Activated T-cell treated with anti-CD3 and anti-CD28 coated beads, Interleukin-2, amount 50 U/mL, for 72 hours (primary cell): ENCODE measurements around the gene ACACB. TPM values are rescaled to one million over a fixed set of nuclear protein-coding genes. Genes with fewer than 3 reads are reported as not detected.

Experiments used
- ATAC-seq, 2 donors: fragments of 150-1000 bp; cut with Tn5 transposase; replicated peaks in 1 of 2; 2 replicates each; pipeline ENCODE4 v1.10.0; 2021; ENCODE audit warnings: moderate library complexity in 2 of 2, mild to moderate bottlenecking in 1 of 2
- DNase-seq, 2 donors: peaks; one replicate each; pipeline ENCODE4 v3.0.0; 2021 to 2022; ENCODE audit warnings: mixed read lengths in 1 of 2
- H3K27ac Mint-ChIP-seq: one replicate; pipeline ENCODE4 v1.8.0; 2022; ENCODE audit warnings: mild to moderate bottlenecking, moderate library complexity, mixed read lengths
- H3K27me3 Mint-ChIP-seq: one replicate; pipeline ENCODE4 v1.8.0; 2022; ENCODE audit warnings: low read depth, mixed read lengths
- H3K36me3 Mint-ChIP-seq, 2 donors: one replicate each; pipeline ENCODE4 v1.8.0; 2022; ENCODE audit warnings: mixed read lengths in 2 of 2, mild to moderate bottlenecking in 1 of 2; ENCODE audit not compliant: insufficient read depth in 2 of 2
- H3K4me1 Mint-ChIP-seq: one replicate; pipeline ENCODE4 v1.8.0; 2022; ENCODE audit warnings: low read depth, mixed read lengths
- H3K4me3 Mint-ChIP-seq, 2 donors: one replicate each; pipeline ENCODE4 v1.8.0; 2022; ENCODE audit warnings: mild to moderate bottlenecking in 2 of 2, mixed read lengths in 2 of 2, moderate library complexity in 2 of 2
- H3K9me3 Mint-ChIP-seq, 2 donors: one replicate each; pipeline ENCODE4 v1.8.0; 2022; ENCODE audit warnings: mixed read lengths in 2 of 2
- total RNA-seq, 2 donors: library from RNA; stranded (reverse); gene quantifications; one replicate each; pipeline ENCODE4 v1.2.3, GENCODE V29; 2022

Gene ACACB
- total RNA-seq, 2 donors from 2014 or later, result 10.2 to 12.2 TPM

- ATAC-seq, result no peak
- no peak overlapping the region for H3K4me3 Mint-ChIP-seq
These were observed 136.4 kb downstream of the ACACB start for GRCh38 chr12:109252799-109253198.

GRCh38 chr12:109253913-109254544 lies 137.6 kb downstream of the ACACB start:
- Mint-ChIP-seq H3K27ac (no peak overlapping the region), H3K4me1 (peaks cover 9% of the 10 kb centered on the region), H3K36me3 (peaks cover 12 to 20% of the 10 kb centered on the region in 2 donors), H3K9me3 (peaks cover 8 to 9% of the 10 kb centered on the region in 2 donors), H3K4me3 (no peak overlapping the region), H3K27me3 (no peaks in the 10 kb centered on the region)
- no peak for ATAC-seq
- no peak for DNase-seq

More at GRCh38 chr12:109252799-109253198, 136.4 kb downstream of the ACACB start:
- DNase-seq, result no peak
- Mint-ChIP-seq H3K9me3 (peaks cover 8 to 9% of the 10 kb centered on the region in 2 donors), H3K4me1 (peaks cover 9% of the 10 kb centered on the region), H3K27me3 (no peaks in the 10 kb centered on the region), H3K36me3 (peaks cover 12 to 20% of the 10 kb centered on the region in 2 donors), H3K27ac (no peak overlapping the region)

- peaks cover 8 to 9% of the 10 kb centered on the region in 2 donors for H3K9me3 Mint-ChIP-seq
- peaks cover 12 to 20% of the 10 kb centered on the region in 2 donors for H3K36me3 Mint-ChIP-seq
- DNase-seq, result no peak
- H3K27me3 Mint-ChIP-seq, result no peaks in the 10 kb centered on the region
- H3K4me3 Mint-ChIP-seq, result no peak overlapping the region
- H3K4me1 Mint-ChIP-seq, result peaks cover 3% of the 10 kb centered on the region
- no peak overlapping the region for H3K27ac Mint-ChIP-seq
- no peak for ATAC-seq
These were observed 139.0 kb downstream of the ACACB start for GRCh38 chr12:109255377-109255776.

GRCh38 chr12:109256011-109256410 lies 139.6 kb downstream of the ACACB start:
- no peak for DNase-seq
- Mint-ChIP-seq H3K27ac (no peak overlapping the region), H3K9me3 (peaks cover 7 to 8% of the 10 kb centered on the region in 2 donors), H3K4me1 (no peaks in the 10 kb centered on the region), H3K36me3 (peaks cover 10 to 20% of the 10 kb centered on the region in 2 donors), H3K27me3 (no peaks in the 10 kb centered on the region), H3K4me3 (no peak overlapping the region)
- no peak for ATAC-seq

- Mint-ChIP-seq H3K4me1 (no peaks in the 10 kb centered on the region), H3K36me3 (peaks cover 9 to 12% of the 10 kb centered on the region in 2 donors), H3K27me3 (no peaks in the 10 kb centered on the region), H3K27ac (no peak overlapping the region), H3K9me3 (peaks cover 6 to 7% of the 10 kb centered on the region in 2 donors), H3K4me3 (no peak overlapping the region)
- ATAC-seq, result no peak
- DNase-seq, result no peak
These were observed 141.8 kb downstream of the ACACB start for GRCh38 chr12:109258201-109258600.

- no peaks in the 10 kb centered on the region for H3K27me3 Mint-ChIP-seq
- no peak overlapping the region for H3K27ac Mint-ChIP-seq
- no peak overlapping the region for H3K4me3 Mint-ChIP-seq
- H3K4me1 Mint-ChIP-seq, result no peaks in the 10 kb centered on the region
- H3K9me3 Mint-ChIP-seq, result peaks cover under 1 to 1% of the 10 kb centered on the region in 2 donors
- peaks cover 3 to 6% of the 10 kb centered on the region in 2 donors for H3K36me3 Mint-ChIP-seq
- no peak for ATAC-seq
- no peak for DNase-seq
These were observed 142.5 kb downstream of the ACACB start for GRCh38 chr12:109258607-109259544.

- H3K27ac Mint-ChIP-seq, result no peak overlapping the region
- no peaks in the 10 kb centered on the region for H3K4me1 Mint-ChIP-seq
- no peaks in the 10 kb centered on the region for H3K9me3 Mint-ChIP-seq
- peaks cover 1 to 2% of the 10 kb centered on the region in 2 donors for H3K36me3 Mint-ChIP-seq
- DNase-seq (no peak), ATAC-seq (no peak)
- H3K4me3 Mint-ChIP-seq, result no peak overlapping the region
- no peaks in the 10 kb centered on the region for H3K27me3 Mint-ChIP-seq
These were observed 143.1 kb downstream of the ACACB start for GRCh38 chr12:109259545-109259895.

- no peaks in the 10 kb centered on the region for H3K36me3 Mint-ChIP-seq
- no peaks in the 10 kb centered on the region for H3K9me3 Mint-ChIP-seq
- DNase-seq (no peak), ATAC-seq (no peak)
- no peak overlapping the region for H3K4me3 Mint-ChIP-seq
- no peak overlapping the region for H3K27ac Mint-ChIP-seq
- no peaks in the 10 kb centered on the region for H3K4me1 Mint-ChIP-seq
- no peaks in the 10 kb centered on the region for H3K27me3 Mint-ChIP-seq
These were observed 144.7 kb downstream of the ACACB start for GRCh38 chr12:109261087-109261486.

GRCh38 chr12:109261939-109262338 lies 145.6 kb downstream of the ACACB start:
- DNase-seq (no peak), ATAC-seq (no peak)
- Mint-ChIP-seq H3K27ac (no peak overlapping the region), H3K9me3 (no peaks in the 10 kb centered on the region), H3K4me1 (no peaks in the 10 kb centered on the region), H3K27me3 (no peaks in the 10 kb centered on the region), H3K4me3 (no peak overlapping the region), H3K36me3 (no peaks in the 10 kb centered on the region)

GRCh38 chr12:109263439-109263838 lies 147.1 kb downstream of the ACACB start:
- no peak overlapping the region for H3K4me3 Mint-ChIP-seq

GRCh38 chr12:109264095-109264942 lies 147.9 kb downstream of the ACACB start:
- ATAC-seq, result peak in 1 of 2 donors; percentile 47
- Mint-ChIP-seq H3K36me3 (no peaks in the 10 kb centered on the region), H3K9me3 (no peaks in the 10 kb centered on the region), H3K4me1 (no peaks in the 10 kb centered on the region), H3K27me3 (no peaks in the 10 kb centered on the region), H3K4me3 (no peak overlapping the region), H3K27ac (no peak overlapping the region)
- DNase-seq, result peak; percentile 51 to 60

More at GRCh38 chr12:109263439-109263838, 147.1 kb downstream of the ACACB start:
- H3K27ac Mint-ChIP-seq, result no peak overlapping the region
- H3K4me1 Mint-ChIP-seq, result no peaks in the 10 kb centered on the region
- H3K36me3 Mint-ChIP-seq, result no peaks in the 10 kb centered on the region
- no peak for ATAC-seq
- no peaks in the 10 kb centered on the region for H3K27me3 Mint-ChIP-seq
- H3K9me3 Mint-ChIP-seq, result no peaks in the 10 kb centered on the region
- DNase-seq, result no peak

GRCh38 chr12:109264943-109265650 lies 148.7 kb downstream of the ACACB start:
- Mint-ChIP-seq H3K27ac (no peak overlapping the region), H3K4me3 (no peak overlapping the region), H3K9me3 (no peaks in the 10 kb centered on the region), H3K36me3 (no peaks in the 10 kb centered on the region), H3K4me1 (no peaks in the 10 kb centered on the region), H3K27me3 (no peaks in the 10 kb centered on the region)
- DNase-seq (no peak), ATAC-seq (no peak)
